Stimulated activated naive B cell treated with anti-CD40 and anti-IgM and Interleukin-4, amounts not matched to agents 10 μg/mL and 1 μg/mL and 100 μg/mL, for 72 hours (primary cell): ENCODE data around the gene THAP12.

Source experiments
- ATAC-seq, 2 donors: fragments of 150-1000 bp; cut with Tn5 transposase; replicated peaks; 2 replicates each; pipeline ENCODE4 v1.10.0; 2021; ENCODE audit warnings: moderate library complexity in 1 of 2
- DNase-seq: peaks from one replicate; pipeline ENCODE4 v3.0.0; 2021
- H3K27ac Mint-ChIP-seq: one replicate; pipeline ENCODE4 v1.8.0; 2022; ENCODE audit warnings: mild to moderate bottlenecking, mixed read lengths
- H3K27me3 Mint-ChIP-seq, 2 donors: one replicate each; pipeline ENCODE4 v1.8.0; 2022; ENCODE audit warnings: mixed read lengths in 2 of 2
- H3K36me3 Mint-ChIP-seq, 2 donors: one replicate each; pipeline ENCODE4 v1.8.0; 2022; ENCODE audit warnings: mixed read lengths in 2 of 2, mild to moderate bottlenecking in 1 of 2
- H3K4me1 Mint-ChIP-seq, 2 donors: one replicate each; pipeline ENCODE4 v1.8.0; 2022; ENCODE audit warnings: mixed read lengths in 2 of 2, mild to moderate bottlenecking in 1 of 2
- H3K4me3 Mint-ChIP-seq, 2 donors: one replicate each; pipeline ENCODE4 v1.8.0; 2022; ENCODE audit warnings: mild to moderate bottlenecking in 2 of 2, mixed read lengths in 2 of 2, moderate library complexity in 1 of 2
- H3K9me3 Mint-ChIP-seq, 2 donors: one replicate each; pipeline ENCODE4 v1.8.0; 2022; ENCODE audit warnings: mixed read lengths in 2 of 2, mild to moderate bottlenecking in 1 of 2

THAP12 gene

GRCh38 chr11:76361776-76362175 lies 19.2 kb downstream of the THAP12 start:
- Mint-ChIP-seq H3K27ac (no peak overlapping the region), H3K36me3 (peaks cover 29 to 40% of the 10 kb centered on the region in 2 donors)

GRCh38 chr11:76361374-76361773 lies 19.6 kb downstream of the THAP12 start:
- no peak for DNase-seq
- Mint-ChIP-seq H3K4me3 (no peak overlapping the region), H3K27me3 (no peaks in the 10 kb centered on the region), H3K4me1 (peaks cover 8 to 9% of the 10 kb centered on the region in 2 donors), H3K36me3 (peaks cover 30 to 40% of the 10 kb centered on the region in 2 donors), H3K9me3 (no peaks in the 10 kb centered on the region), H3K27ac (no peak overlapping the region)
- ATAC-seq: no peak

More at GRCh38 chr11:76361776-76362175, 19.2 kb downstream of the THAP12 start:
- H3K4me3 Mint-ChIP-seq: no peak overlapping the region
- H3K4me1 Mint-ChIP-seq: peaks cover 8 to 10% of the 10 kb centered on the region in 2 donors
- no peaks in the 10 kb centered on the region for H3K9me3 Mint-ChIP-seq
- ATAC-seq (no peak), DNase-seq (no peak)
- H3K27me3 Mint-ChIP-seq: no peaks in the 10 kb centered on the region

GRCh38 chr11:76355172-76355571 lies 25.8 kb downstream of the THAP12 start:
- DNase-seq (no peak), ATAC-seq (no peak)
- Mint-ChIP-seq H3K36me3 (peaks cover 61 to 74% of the 10 kb centered on the region in 2 donors), H3K27me3 (no peaks in the 10 kb centered on the region), H3K4me1 (no peaks in the 10 kb centered on the region), H3K9me3 (peaks cover 8 to 10% of the 10 kb centered on the region in 2 donors), H3K4me3 (no peak overlapping the region), H3K27ac (no peak overlapping the region)

DNA sequence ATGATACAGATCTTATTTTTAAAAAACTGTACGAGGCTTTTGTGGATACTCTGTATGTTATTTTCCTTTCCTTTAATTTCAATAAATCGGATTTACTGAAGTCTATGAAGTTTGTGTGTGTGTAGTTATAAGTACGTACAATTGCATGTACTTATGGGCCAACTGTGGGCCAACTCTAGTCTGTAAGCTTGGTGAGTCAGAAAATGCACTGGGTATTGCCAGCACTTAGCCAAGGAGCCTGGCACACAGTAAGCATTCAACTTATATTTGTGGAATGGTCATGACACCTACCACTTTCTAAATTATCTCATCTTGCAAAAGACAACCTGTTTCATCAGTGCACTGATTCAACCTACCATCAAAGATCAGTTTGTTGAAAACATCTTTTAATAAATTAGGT lies 32.6 kb downstream of the THAP12 start:
- H3K27me3 Mint-ChIP-seq: no peaks in the 10 kb centered on the region
- H3K27ac Mint-ChIP-seq: no peak overlapping the region
- peaks cover 22 to 30% of the 10 kb centered on the region in 2 donors for H3K36me3 Mint-ChIP-seq
- no peaks in the 10 kb centered on the region for H3K9me3 Mint-ChIP-seq
- H3K4me1 Mint-ChIP-seq: no peaks in the 10 kb centered on the region
- DNase-seq (no peak), ATAC-seq (no peak)
- no peak overlapping the region for H3K4me3 Mint-ChIP-seq

GRCh38 chr11:76347466-76347865 lies 33.5 kb downstream of the THAP12 start:
- Mint-ChIP-seq H3K27ac (no peak overlapping the region), H3K9me3 (no peaks in the 10 kb centered on the region), H3K36me3 (peaks cover 14 to 22% of the 10 kb centered on the region in 2 donors), H3K4me3 (no peak overlapping the region), H3K27me3 (no peaks in the 10 kb centered on the region), H3K4me1 (no peaks in the 10 kb centered on the region)
- ATAC-seq: no peak
- no peak for DNase-seq

GRCh38 chr11:76339221-76339620 lies 41.7 kb downstream of the THAP12 start:
- DNase-seq: no peak
- Mint-ChIP-seq H3K9me3 (peaks cover 16 to 18% of the 10 kb centered on the region in 2 donors), H3K4me3 (no peak overlapping the region), H3K27ac (peak overlapping the region; percentile 10), H3K4me1 (peaks cover 12 to 22% of the 10 kb centered on the region in 2 donors), H3K27me3 (no peaks in the 10 kb centered on the region), H3K36me3 (peaks cover 6 to 10% of the 10 kb centered on the region in 2 donors)
- ATAC-seq: peak in 1 of 2 donors; percentile 43

GRCh38 chr11:76337923-76338322 lies 43.0 kb downstream of the THAP12 start:
- peaks cover 12 to 22% of the 10 kb centered on the region in 2 donors for H3K4me1 Mint-ChIP-seq
- H3K27ac Mint-ChIP-seq: no peak overlapping the region
- no peak for DNase-seq
- no peak overlapping the region for H3K4me3 Mint-ChIP-seq
- no peak for ATAC-seq
- no peaks in the 10 kb centered on the region for H3K27me3 Mint-ChIP-seq
- peaks cover 21 to 23% of the 10 kb centered on the region in 2 donors for H3K9me3 Mint-ChIP-seq
- H3K36me3 Mint-ChIP-seq: peaks cover 9 to 15% of the 10 kb centered on the region in 2 donors

DNA sequence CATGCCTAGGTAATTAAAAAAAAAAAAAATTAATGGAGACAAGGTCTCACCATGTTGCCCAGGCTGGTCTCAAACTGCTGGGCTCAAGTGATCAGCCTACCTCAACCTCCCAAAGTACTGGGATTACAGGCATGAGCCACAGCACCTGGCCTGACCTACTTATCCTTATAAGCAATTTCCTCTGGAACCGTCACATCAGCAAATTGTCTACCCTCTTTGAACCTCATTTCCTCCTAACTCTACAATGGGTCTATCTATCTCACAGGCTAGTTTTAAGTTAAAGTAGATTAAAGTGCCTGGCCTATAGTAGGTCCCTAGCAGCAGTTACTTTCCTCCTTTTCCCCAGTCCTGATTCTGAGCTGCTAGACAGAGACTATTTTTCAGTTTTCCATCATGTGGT lies 43.5 kb downstream of the THAP12 start:
- Mint-ChIP-seq H3K27ac (no peak overlapping the region), H3K4me3 (no peak overlapping the region), H3K4me1 (peaks cover 12 to 22% of the 10 kb centered on the region in 2 donors), H3K27me3 (no peaks in the 10 kb centered on the region), H3K9me3 (peaks cover 21 to 23% of the 10 kb centered on the region in 2 donors), H3K36me3 (peaks cover 9 to 15% of the 10 kb centered on the region in 2 donors)
- ATAC-seq (no peak), DNase-seq (no peak)

GRCh38 chr11:76336597-76336996 lies 44.3 kb downstream of the THAP12 start:
- peaks cover 9 to 15% of the 10 kb centered on the region in 2 donors for H3K36me3 Mint-ChIP-seq
- H3K27me3 Mint-ChIP-seq: no peaks in the 10 kb centered on the region

DNA sequence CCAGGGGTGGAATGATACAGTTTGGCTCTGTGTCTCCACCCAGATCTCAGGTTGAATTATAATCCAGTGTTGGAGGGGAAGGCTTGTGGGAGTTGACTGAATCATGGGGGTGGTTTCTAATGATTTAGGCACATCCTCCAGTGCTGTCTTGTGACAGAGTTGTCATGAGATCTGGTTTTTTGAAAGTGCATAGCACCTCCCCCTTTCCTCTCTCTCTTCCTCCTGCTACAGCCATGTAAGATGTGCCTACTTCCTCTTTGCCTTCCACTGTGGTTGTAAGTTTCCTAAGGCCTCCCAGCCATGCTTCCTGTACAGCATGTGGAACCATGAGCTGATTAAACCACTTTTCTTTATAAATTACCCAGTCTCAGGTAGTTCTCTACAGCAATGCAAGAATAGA lies 45.1 kb downstream of the THAP12 start:
- no peak overlapping the region for H3K4me3 Mint-ChIP-seq

More at GRCh38 chr11:76336597-76336996, 44.3 kb downstream of the THAP12 start:
- ATAC-seq (peak; percentile 71), DNase-seq (no peak)
- Mint-ChIP-seq H3K9me3 (peaks cover 21 to 23% of the 10 kb centered on the region in 2 donors), H3K27ac (no peak overlapping the region), H3K4me3 (no peak overlapping the region), H3K4me1 (peaks cover 12 to 22% of the 10 kb centered on the region in 2 donors)

GRCh38 chr11:76334826-76335389 lies 46.0 kb downstream of the THAP12 start:
- peaks cover 3 to 4% of the 10 kb centered on the region in 2 donors for H3K27me3 Mint-ChIP-seq
- H3K9me3 Mint-ChIP-seq: peaks cover 21 to 23% of the 10 kb centered on the region in 2 donors
- peaks cover 12 to 22% of the 10 kb centered on the region in 2 donors for H3K4me1 Mint-ChIP-seq
- ATAC-seq (no peak), DNase-seq (no peak)
- H3K27ac Mint-ChIP-seq: no peak overlapping the region
- peaks cover 9 to 15% of the 10 kb centered on the region in 2 donors for H3K36me3 Mint-ChIP-seq
- no peak overlapping the region for H3K4me3 Mint-ChIP-seq

More for the DNA sequence above, 45.1 kb downstream of the THAP12 start:
- H3K4me1 Mint-ChIP-seq: peaks cover 12 to 22% of the 10 kb centered on the region in 2 donors
- no peak for DNase-seq
- peak; percentile 82 to 85 for ATAC-seq
- H3K9me3 Mint-ChIP-seq: peaks cover 21 to 23% of the 10 kb centered on the region in 2 donors
- peaks cover 9 to 15% of the 10 kb centered on the region in 2 donors for H3K36me3 Mint-ChIP-seq
- peak overlapping the region; percentile 20 for H3K27ac Mint-ChIP-seq
- H3K27me3 Mint-ChIP-seq: no peaks in the 10 kb centered on the region

GRCh38 chr11:76330651-76331050 lies 50.3 kb downstream of the THAP12 start:
- H3K4me1 Mint-ChIP-seq: peaks cover 1 to 2% of the 10 kb centered on the region in 2 donors
- peaks cover 3 to 8% of the 10 kb centered on the region in 2 donors for H3K27me3 Mint-ChIP-seq
- DNase-seq: no peak
- H3K9me3 Mint-ChIP-seq: peaks cover 12 to 15% of the 10 kb centered on the region in 2 donors
- no peak overlapping the region for H3K27ac Mint-ChIP-seq
- no peak overlapping the region for H3K4me3 Mint-ChIP-seq
- peaks cover 6 to 12% of the 10 kb centered on the region in 2 donors for H3K36me3 Mint-ChIP-seq
- no peak for ATAC-seq

DNA sequence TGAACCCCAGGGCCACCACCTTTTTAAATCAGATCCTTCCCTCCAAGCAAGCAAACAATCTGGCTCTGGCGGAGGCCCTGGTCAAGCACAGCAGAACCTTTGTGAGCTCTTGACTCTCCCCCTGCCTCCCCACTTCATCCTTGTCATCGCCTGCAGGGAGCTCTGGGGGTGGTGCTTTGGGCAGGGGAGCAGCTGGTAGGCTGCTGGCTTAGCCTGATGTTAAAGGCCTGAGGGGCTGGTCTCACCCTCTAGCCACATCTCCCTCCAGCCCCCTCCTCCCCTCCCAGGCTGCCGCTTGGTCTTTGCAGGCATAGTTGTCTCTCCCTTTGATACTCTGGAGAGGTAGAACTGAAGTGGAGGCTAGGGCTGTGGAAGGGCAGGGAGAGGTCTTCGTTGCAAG lies 50.9 kb downstream of the THAP12 start:
- no peak for DNase-seq
- H3K27ac Mint-ChIP-seq: peak overlapping the region; percentile 42

GRCh38 chr11:76329084-76329648 lies 51.8 kb downstream of the THAP12 start:
- Mint-ChIP-seq H3K27me3 (peaks cover 6 to 8% of the 10 kb centered on the region in 2 donors), H3K36me3 (peaks cover 3 to 5% of the 10 kb centered on the region in 2 donors), H3K4me1 (no peaks in the 10 kb centered on the region), H3K4me3 (no peak overlapping the region), H3K9me3 (peaks cover 4% of the 10 kb centered on the region in 2 donors), H3K27ac (no peak overlapping the region)
- DNase-seq (no peak), ATAC-seq (no peak)

More for the DNA sequence above, 50.9 kb downstream of the THAP12 start:
- H3K4me3 Mint-ChIP-seq: no peak overlapping the region
- peaks cover 6 to 8% of the 10 kb centered on the region in 2 donors for H3K27me3 Mint-ChIP-seq
- H3K4me1 Mint-ChIP-seq: no peaks in the 10 kb centered on the region
- no peak for ATAC-seq
- peaks cover 9 to 11% of the 10 kb centered on the region in 2 donors for H3K9me3 Mint-ChIP-seq
- peaks cover 6 to 10% of the 10 kb centered on the region in 2 donors for H3K36me3 Mint-ChIP-seq
